GM18499 (cell line): ENCODE data around the gene RNF41.
"Not testable (repeated sequence)": the region's sequence is repeated elsewhere in the genome, so short reads cannot be mapped to it uniquely, and the experiment has no call there.

Experiments used
- ATAC-seq: cut with Tn5 transposase; IDR thresholded peaks from one replicate; pipeline ENCODE4 v1.9.1; 2021; ENCODE audit warnings: moderate number of reproducible peaks; ENCODE audit not compliant: insufficient read depth, unreplicated experiment

Gene RNF41

DNA sequence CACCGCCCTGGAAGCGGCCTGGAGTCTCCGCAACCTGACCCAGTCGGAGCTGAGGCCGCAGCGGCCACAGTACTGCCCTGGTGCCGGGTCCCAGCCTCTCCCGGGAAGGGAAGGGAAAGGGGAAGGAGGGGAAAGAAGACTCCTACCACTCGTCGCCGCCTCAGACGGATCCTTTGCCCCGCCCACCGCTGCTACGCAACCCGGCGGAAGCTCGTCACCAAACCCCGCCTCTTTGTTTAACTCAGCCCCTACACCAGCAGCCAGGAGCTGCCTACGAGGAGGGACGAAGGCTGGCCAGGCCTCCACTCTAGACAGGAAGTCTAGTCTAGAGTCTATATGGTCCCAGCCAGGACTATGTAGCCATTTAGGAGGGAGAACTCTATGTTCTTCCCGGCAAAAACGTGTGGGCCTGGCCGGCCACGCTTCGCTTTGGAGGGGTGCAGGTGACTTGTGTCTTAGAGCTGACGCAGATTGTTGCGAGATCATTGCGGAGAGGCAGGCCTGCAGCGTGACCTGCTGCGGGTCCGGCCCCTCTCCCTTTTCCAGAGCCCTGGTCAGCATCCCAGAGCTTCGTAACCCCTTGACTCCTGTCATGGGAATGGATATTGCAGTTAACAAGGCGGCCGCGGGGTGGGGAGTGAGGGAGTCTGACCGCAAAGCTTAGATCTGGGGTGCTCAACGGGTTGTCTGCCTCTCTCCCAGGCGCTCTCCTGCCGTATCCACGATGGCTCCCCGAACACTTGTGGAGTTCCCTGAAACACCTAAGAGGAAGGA lies at the start of gene RNF41:
Gene RNF41, minus strand, starts transcription at position 166 of the 774 bp plus-strand sequence. CDS start 7,875 bp downstream, outside the sequence.
- peak; percentile 77 for ATAC-seq

DNA sequence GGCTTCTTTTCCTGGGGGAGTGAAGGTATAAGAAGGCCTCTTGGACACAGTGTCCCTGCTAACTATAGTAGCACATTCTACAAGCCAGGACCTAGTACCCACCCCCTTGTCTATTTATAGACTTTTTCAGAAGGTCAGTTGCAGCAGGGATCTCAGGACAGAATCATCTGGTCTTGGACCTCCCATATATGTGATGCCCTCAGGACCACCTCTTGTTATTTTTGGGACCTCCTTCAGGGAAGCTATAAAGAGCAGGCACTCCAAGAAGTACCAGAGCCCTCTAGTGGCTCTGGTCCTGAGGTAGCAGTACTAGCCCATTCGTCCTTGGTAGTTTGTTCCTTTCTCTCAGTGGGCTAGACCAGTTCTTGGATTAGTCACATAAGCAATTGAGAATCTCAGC lies 49.3 kb upstream of the RNF41 start:
- ATAC-seq: no peak

DNA sequence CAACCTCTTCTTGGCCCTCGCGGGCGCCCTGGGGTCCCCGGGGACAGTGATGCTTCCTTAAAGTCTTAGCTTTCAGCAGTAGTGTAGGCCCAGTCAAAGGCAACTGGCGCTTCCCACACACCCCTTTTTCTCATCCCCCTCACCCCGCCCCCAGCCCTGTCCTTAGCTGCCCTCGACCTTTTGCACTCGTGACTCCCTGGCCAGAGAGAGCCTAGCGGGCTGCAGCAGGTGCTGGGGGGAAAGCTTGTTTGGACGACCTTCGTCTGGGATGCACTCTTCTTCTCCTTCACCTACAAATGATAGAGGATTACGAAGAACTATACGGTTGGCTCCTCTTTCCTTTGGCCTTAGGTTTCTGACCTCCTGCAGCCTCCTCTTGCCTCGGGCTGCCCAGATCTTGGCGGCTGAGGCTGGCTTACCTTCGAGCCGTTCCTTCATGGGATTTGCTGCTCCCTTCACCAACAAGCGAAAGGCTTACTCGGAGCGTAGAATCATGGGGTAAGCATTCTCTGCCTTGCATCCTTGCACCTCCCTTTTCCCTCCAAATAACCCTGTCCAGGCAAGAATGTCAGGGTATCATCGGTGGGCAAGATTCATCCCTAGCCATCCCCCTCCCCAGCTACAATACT lies 45.8 kb upstream of the RNF41 start:
- no peak for ATAC-seq

DNA sequence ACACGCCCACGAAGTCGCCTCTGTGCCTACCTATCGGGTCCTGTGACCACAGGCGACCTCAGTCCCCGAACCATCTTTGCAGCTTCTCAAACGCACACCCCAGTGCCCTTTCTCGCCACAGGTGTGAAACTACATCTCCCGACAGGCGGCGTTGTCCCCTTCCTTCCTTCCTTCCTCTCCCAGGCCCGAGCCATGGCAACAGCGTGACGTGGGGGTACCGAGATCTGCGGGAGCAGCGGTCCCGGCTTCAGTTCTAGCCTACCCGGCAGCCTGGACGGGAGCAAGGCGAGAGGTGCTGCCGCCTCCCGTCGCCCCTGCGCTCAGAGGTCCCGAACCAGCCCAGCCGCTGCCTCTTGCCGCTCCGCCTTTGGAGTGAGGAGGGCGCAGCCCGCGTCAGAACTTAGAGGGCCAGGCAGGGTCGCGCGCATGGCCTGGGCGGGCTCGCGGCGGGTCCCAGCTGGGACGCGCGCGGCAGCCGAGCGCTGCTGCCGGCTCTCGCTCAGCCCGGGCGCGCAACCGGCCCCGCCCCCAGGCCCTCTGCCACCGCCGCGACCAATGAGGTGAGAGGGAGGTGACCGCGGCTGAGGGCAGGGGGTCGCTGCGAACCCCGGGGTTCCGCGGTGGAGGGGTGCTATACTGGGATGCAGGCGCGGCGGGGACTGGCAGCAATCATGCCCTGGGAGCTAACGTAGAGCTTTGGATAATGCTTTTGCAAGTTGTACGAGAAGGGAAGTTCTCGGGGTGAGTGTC lies 45.1 kb upstream of the RNF41 start, which contains the start of gene COQ10A:
Gene COQ10A, plus strand, starts transcription at position 250 of the 750 bp plus-strand sequence. Its CDS starts 177 bp downstream, at position 427.
- no peak for ATAC-seq

DNA sequence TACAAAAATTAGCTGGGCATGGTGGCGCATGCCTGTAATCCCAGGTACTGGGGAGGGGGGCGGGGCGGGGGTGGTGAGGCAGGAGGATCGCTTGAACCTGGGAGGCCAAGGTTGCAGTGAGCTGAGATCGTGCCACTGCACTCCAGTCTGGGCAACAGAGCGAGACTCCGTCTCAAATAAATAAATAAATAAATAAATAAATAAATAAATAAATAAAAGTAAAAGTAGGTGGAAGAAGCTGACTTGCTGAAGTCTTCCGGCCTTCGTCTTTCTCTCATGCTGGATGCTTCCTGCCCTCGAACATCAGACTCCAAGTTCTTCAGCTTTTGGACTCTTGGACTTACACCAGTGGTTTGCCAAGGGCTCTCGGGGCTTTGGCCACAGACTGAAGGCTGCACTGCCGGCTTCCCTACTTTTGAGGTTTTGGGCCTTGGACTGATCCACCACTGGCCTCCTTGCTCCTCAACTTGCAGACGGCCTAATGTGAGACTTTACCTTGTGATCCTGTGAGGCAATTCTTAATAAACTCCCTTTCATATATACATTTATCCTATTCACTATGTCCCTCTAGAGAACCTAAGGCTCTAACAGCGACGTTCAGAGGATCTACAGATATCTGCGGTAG lies 44.5 kb upstream of the RNF41 start:
- not testable (repeated sequence) for ATAC-seq

DNA sequence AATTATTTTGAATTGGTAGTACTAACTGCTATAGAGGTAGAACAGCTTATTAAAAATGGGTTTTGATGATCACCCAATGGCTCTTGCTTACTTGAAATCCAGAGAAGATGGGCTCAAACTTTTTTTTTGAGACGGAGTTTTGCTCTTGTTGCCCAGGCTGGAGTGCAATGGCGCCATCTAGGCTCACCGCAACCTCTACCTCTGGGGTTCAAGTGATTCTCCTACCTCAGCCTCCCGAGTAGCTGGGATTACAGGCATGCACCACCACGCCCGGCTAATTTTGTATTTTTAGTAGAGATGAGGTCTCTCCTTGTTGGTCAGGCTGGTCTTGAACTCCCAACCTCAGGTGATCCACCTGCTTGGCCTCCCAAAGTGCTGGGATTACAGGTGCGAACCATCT lies 41.2 kb upstream of the RNF41 start:
- not testable (repeated sequence) for ATAC-seq

DNA sequence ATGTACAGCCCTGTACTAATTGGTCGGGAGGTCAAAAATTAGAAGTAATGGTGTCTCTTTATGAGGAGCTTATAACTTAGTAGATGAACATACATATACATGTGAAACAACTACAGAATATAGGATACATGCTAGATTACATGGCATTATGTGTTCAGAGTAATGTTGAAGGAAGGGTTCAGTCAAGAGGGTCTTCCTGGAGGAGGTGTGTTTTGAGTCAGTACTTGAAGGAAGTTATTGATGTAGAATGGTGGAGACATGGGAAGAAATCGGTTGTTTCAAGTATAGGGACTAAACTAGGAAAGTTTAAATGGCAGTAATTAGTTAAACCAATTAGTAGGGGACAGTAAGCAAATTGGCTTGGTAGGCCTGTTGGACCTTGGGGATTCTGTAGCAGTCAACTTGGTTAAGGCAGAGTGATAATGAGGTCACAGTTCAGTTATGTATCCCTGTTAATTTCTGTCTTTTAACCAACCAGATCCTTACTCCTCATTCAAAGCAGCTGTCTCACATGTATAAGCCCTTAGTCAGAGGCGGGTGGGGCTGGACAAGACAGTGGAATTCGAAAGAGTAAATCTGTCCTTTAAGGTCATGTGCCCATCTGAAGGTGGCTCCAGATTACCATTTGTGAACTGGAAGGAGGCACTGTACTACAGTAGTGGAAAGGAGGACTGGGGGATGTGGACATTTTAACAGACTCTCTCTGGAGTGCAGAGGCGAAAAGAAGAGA lies 39.9 kb upstream of the RNF41 start:
- ATAC-seq: no peak

DNA sequence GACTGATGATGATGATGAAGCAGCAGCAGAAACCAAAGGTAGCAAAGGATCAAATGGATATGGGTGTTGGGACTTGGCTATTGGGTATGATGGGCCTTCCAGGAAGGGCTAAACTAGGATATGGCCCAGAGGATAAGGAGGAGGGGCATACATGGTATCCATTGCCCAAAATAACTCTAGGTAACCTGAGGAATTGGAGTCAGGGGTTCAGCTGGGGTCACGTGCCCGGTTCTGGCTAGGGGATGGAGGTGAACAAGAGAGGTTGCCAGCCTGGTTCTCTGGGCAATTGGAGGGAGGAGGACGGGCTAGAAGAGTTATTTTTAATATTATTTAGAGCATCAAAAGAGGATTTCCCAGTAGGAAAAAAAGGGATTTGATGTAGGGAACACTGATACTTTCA lies 39.2 kb upstream of the RNF41 start:
- no peak for ATAC-seq

DNA sequence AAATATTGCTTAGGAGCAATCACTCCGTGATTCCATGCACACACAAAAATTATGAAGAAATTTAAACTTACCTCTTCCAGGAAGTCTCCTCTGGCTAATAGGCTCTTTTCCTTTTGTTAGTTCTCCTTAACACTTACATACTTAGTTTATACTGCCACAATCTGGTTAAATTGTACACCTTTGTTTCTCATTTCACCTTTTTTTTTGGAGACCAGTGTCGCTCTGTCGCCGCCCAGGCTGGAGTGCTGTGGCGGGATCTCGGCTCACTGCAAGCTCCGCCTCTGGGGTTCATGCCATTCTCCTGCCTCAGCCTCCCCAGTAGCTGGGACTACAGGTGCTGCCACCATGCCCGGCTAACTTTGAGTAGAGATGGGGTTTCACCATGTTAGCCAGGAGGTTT lies 38.7 kb upstream of the RNF41 start:
- ATAC-seq: no peak

DNA sequence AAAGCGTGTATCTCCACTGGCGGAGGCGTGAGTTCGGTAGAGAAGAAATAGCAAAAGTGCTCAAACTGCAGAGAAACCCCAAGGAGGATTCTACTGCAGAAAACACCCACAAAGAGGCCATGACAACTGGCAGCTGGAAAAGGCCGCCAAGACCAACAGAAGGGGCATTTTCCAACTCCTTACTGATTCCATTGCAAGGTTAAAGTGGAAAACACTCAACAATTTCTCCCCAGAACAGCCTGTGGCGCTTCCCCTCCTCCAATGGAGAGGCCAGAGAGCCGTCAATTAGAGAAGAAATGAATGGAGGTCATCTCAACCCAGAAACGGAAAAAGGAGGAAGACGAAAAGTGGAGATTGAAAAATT lies 37.1 kb upstream of the RNF41 start:
- ATAC-seq: no peak

DNA sequence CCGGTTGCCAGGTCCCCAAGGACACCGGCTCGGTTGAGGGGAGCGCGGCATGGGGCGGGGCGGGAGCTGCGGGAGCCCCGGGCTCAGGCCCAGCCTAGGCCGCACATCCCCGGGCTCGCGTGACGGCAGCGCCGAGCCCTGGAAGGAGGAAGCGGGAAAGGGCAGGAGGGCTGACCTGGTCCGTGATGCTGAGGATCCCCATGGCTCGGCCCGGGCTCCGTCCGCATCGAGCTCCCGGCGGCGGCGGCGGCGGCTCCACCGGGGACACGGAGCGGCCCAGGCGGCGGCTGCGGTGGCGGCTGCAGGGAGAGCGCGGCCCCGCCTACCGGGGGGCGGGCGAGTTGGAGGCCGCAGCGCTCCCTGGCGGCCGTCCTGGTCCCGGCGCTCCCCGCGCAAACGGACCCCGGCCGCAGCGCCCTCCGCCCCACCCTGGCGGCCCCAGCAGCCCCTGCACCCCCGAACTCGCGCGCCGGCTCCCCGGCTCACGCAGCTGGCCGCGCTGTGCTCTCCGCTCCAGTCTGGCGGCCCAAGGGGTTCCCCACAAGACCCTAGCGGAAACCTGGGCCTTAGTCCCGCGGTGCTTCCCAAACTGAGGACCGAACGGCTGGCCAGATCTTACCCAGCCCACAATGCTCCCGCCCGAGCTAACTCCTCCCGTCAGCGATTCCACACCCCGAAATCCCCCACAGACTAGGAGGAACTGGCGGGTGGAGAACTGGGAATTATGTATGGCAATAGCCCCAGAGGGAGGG lies 36.5 kb upstream of the RNF41 start, which contains the start of gene ANKRD52:
Gene ANKRD52, minus strand, starts transcription at position 317 of the 752 bp plus-strand sequence. Its CDS starts 115 bp downstream, at position 202.
- no peak for ATAC-seq

DNA sequence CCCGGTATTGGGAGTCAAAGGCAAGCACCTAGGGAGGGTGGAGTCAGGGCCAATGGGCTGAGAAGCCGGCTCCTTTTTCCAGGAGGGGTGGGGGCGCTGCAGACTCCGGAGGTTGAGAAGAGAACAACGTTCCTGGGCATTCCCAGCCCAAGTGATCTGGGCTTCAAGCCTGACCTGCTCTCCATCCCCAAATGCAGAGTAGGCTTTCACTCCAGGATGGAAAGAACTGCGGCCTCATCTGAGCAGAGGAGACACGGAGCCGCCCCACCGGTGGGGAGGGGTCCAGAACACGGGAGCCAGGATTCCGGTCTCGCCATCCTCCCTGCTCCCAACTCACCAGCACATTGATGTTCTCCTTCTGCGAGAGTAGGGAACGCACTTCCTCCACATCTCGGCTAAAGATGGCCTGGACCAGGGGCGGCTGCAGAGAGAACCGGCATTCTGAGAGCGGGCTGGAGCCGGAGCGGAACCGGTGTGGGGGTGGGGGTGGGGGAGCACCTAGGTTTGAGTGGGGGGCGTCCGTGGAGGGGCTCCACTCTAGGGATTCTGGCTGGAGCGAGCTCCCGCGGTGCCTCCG lies 35.9 kb upstream of the RNF41 start:
- ATAC-seq: no peak

DNA sequence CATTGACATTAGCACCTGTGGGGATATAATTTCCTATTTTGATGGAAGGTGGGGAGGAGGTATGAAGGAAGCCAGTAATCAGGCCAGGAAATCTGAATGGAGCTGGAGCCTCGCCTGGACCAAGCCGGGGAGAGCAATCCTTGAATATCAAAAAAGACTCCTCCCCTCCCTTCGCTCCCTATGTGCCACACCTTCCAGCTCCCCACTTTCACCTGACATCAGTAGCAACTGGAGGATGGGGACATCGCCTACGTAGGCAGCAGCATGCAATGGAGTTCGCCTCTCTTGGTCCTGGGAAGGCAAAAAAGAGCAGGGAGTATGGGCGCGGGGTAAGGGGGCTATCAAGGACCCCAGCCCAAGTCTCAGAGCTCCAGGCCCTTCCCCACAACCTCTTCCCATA lies 35.3 kb upstream of the RNF41 start:
- no peak for ATAC-seq

DNA sequence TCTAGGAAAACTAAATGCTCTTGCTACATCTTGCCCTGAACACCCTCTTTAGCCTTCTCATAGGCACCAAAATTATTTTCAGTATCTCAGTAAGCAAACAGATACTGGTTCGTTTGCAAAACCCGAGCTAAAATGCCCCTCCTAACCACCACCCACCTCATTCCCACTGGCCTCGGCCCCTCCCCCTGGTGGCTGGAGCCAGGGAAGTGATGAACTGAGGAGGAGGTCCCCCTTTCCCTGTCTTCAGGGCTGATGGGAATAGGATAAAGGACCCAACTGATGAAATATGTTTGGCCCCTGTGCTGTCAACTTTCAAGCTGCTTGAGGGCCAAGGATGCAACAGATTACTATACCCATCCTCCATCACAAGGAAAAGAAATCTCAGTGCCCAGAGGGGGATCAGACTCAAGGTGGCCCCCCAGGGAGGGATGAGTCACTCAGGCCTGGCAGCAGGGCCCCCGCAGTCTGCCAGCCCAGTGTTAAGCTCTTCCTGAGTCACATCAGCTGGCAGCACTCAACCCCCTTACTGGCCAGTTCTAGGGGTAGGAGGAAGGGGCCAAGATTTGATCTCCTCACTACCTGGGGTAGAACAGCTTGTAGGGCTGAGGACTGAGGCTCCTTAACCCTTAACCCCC lies 34.7 kb upstream of the RNF41 start:
- no peak for ATAC-seq

DNA sequence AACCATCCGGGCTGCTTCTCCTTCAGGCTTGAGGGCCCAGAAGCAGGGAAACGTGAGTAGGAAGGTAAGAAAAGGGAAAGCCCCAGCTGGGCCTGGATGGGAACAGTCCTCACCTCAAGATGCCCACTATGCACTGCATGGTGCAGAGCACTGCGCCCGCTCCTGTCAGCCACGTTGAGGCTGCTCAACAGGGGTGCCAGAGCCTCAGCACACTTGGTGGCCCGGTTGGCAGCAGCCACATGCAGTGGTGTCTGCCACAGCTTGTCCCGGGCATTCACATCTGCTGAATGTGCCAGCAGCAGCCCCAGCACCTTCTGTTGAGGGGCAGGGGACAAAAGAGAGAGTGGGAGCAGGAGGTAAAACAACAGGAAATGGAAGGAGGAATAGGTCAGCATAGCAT lies 33.9 kb upstream of the RNF41 start:
- ATAC-seq: no peak

DNA sequence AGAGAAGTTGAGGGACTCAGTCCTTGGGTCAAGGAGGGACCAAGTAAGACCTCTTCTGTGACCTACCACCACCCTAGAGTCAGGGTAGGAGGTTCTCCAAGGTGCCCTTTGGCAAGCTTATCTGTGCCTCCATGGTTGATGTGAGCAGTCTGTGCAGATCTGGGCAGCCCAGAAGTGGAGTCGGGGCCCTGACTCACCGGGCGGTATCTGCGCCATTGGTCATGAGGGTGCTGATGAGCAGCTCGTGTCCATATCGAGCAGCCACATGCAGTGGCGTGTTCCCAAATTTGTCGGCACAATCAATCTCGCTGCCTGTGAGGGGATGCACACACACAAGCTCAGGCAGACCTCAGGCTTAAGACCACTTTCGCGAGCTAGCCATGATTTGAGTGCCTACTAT lies 31.4 kb upstream of the RNF41 start:
- no peak for ATAC-seq

DNA sequence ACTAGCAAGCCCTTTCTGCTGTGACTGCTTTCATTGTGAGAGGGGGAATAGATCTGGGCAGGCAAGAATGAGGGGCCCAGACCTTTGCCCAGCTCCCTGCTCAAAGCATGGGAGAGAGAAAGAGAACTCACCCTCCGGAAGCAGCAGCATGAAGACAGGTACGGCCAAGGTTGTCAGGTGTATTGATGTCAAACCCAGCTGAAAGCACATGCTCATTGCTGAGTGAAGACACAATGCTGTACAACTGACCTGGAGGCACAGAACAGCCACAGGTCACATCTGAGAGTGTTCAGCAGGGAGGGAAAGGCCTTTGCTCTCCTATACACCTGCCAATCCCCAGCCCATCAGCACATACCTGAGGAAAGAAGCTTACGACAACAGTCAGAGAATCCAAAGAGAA lies 30.9 kb upstream of the RNF41 start:
- no peak for ATAC-seq

DNA sequence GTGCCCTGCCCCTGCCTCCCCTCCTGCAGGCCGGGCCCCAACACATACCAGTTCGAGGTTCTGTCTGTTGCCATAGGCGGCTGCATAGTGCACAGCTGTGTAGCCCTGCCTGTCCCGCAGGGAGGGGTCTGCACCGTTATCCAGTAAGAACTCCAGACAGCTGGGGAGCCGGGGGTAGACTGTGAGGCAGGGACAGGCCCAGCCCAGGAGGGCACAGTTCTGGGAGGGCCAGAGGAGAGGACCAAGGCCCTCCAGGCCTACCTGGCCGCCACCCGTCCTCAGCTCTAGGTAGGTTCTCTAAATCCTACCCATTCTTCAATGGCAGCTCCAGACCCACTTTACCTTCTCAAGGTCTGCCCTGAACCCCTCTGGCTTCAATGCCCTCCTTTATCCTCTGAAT lies 27.0 kb upstream of the RNF41 start:
- ATAC-seq: no peak

DNA sequence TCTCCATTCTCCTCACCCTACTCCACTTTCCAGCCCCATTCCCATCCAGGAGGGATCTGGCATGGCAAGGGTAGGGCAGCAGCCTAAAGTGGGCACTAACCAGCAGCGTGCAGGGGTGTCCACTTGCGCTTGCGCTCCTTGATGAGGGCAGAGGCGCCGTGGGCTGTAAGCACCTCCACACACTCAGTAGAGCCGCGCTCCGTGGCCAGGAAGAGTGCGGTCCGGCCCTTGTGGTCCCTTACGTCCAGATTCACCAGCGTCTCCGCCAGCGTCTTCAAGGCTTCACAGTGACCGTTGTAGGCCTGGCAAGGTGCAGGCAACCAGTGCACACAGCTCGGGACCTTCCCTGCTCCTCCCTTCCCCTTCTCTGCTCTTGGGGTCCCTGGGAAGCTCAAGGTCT lies 26.2 kb upstream of the RNF41 start:
- ATAC-seq: no peak
